Vagina (tissue), 2 donors: Measurements from ENCODE around the gene ELN.

Experiments
- CTCF ChIP-seq, 3 experiments: fragments of 450-650 bp in 2 of 3; fragments of 200-600 bp in 1 of 3; sonication (generic) in 1 of 3; IDR thresholded peaks; one replicate each; pipeline ENCODE4 v1.5.1; 2017 to 2019; ENCODE audit warnings: antibody characterized with exemption in 3 of 3, mild to moderate bottlenecking in 2 of 3, moderate library complexity in 2 of 3
- POLR2AphosphoS5 ChIP-seq, 2 donors: sonication (generic); formaldehyde crosslinking; IDR thresholded peaks; one replicate each; pipeline ENCODE4 v1.9.0; 2017; ENCODE audit warnings: antibody characterized with exemption in 2 of 2, mild to moderate bottlenecking in 2 of 2, low read depth in 1 of 2; ENCODE audit not compliant: insufficient read depth in 1 of 2

DNA sequence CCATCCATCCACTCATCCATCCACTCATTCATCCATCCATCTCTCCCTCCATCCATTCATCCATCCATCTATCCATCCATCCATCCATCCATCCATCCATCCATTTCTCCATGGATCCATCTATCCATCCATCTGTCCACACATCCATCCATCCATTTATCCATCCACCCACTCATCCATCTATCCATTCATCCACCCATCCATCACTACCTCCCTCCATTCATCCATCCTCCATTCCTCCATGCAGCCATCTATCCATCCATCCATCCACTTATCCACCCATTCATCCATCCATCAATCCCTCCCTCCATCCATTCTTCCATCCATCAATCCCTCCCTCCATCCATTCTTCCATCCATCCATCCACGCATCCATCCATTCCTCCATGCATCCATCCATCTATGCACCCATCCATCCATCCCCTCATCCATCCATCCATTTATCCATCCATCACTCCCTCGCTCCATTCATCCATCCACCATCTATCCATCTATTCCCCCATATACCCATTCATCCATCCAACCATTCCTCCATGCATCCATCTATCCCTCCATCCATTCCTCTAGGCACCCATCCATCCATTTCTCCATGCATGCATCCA, 21.1 kb downstream of the ELN start:
- TF ChIP-seq CTCF (IDR thresholded peaks at IDR 0.05) (no peak), POLR2AphosphoS5 (IDR thresholded peaks at IDR 0.05; ENCODE audit: insufficient read depth in 1 of 2, low read depth in 1 of 2) (no peak)
